Measurements from ENCODE around the gene PI4K2B.
"Not testable (repeated sequence)": the region's sequence is repeated elsewhere in the genome, so short reads cannot be mapped to it uniquely, and the experiment has no call there.

PI4K2B gene

GRCh38 chr4:25320773-25321172 is 86.9 kb downstream of the PI4K2B start:
- Histone ChIP-seq H3K27ac (no peak overlapping the region; the same call in 1 of the 2 replicates), H3K9ac (ENCODE audit: insufficient read length) (no peak overlapping the region), H3K4me3 (no peak overlapping the region), H3K9me3 (ENCODE audit: low read depth, low read length) (no peaks in the 10 kb centered on the region), H3K36me3 (ENCODE audit: insufficient read depth, low read length) (no peaks in the 10 kb centered on the region; the same call in 1 of the 2 replicates)
- DNase-seq (ENCODE audit: low read depth, low spot score), result no peak
- no peak for TF ChIP-seq POLR2AphosphoS5 (IDR thresholded peaks at IDR 0.05; ENCODE audit: borderline replicate concordance, low read depth, low read length)
- no peak for TF ChIP-seq FOXP2 (optimal IDR thresholded peaks at IDR 0.05; ENCODE audit: control extremely low read depth, extremely low read length, insufficient read depth)
- no peak for TF ChIP-seq EZH2 (IDR thresholded peaks at IDR 0.05)

- no peak overlapping the region for H3K27ac ChIP-seq
- DNase-seq (ENCODE audit: low read depth, low spot score), result no peak
- no peaks in the 10 kb centered on the region for H3K9me3 ChIP-seq (ENCODE audit: low read depth, low read length)
- no peak overlapping the region for H3K9ac ChIP-seq (ENCODE audit: insufficient read length)
- no peaks in the 10 kb centered on the region for H3K36me3 ChIP-seq (ENCODE audit: insufficient read depth, low read length)
- TF ChIP-seq EZH2 (IDR thresholded peaks at IDR 0.05) (no peak), FOXP2 (optimal IDR thresholded peaks at IDR 0.05; ENCODE audit: control extremely low read depth, extremely low read length, insufficient read depth) (no peak), POLR2AphosphoS5 (IDR thresholded peaks at IDR 0.05; ENCODE audit: borderline replicate concordance, low read depth, low read length) (no peak)
- no peak overlapping the region for H3K4me3 ChIP-seq
These were observed 87.9 kb downstream of the PI4K2B start for GRCh38 chr4:25321703-25322102.

GRCh38 chr4:25328463-25328862 is 94.6 kb downstream of the PI4K2B start:
- not testable (repeated sequence) for H3K27ac ChIP-seq; H3K9me3 ChIP-seq (ENCODE audit: low read depth, low read length); H3K4me3 ChIP-seq; H3K36me3 ChIP-seq (ENCODE audit: insufficient read depth, low read length); DNase-seq (ENCODE audit: low read depth, low spot score); H3K9ac ChIP-seq (ENCODE audit: insufficient read length)

Data from SK-N-MC (cell line).